HCT116 (cell line): ENCODE measurements around the gene LFNG. TPM values are rescaled to one million over a fixed set of nuclear protein-coding genes. Genes with fewer than 3 reads are reported as not detected.

Source experiments
- ATAC-seq: fragments of 200-7000 bp; cut with Tn5 transposase; 2 replicates; pipeline ENCODE4 v1.9.1; 2020; ENCODE audit warnings: mild to moderate bottlenecking, moderate library complexity
- BruUV-seq: library from RNA; stranded (reverse); fragments of 400-500 nt; replicated peaks from 2 replicates; lab custom pipeline; 2021; lab: Mats Ljungman, UMichigan
- CTCF ChIA-PET: fragments of 300-600 bp; sonication (Branson Sonifier 250); formaldehyde crosslinking; loops from one replicate; lab custom pipeline; 2021; ENCODE audit warnings: antibody characterized with exemption; lab: Charles Lee
- POLR2A ChIA-PET: fragments of 300-600, 350-600 bp; sonication (Branson Sonifier 250); formaldehyde crosslinking; loops from one replicate; lab custom pipeline; 2021; ENCODE audit warnings: antibody characterized with exemption; lab: Charles Lee
- RAD21 ChIA-PET, 2 experiments: fragments of 300-600 bp; sonication (Branson Sonifier 250); formaldehyde crosslinking; loops; one replicate each; lab custom pipeline; 2023; ENCODE audit warnings: low total read pairs in 2 of 2; ENCODE audit not compliant: uncharacterized antibody in 2 of 2, unreplicated experiment in 2 of 2, low non-redundant PET in 1 of 2; lab: Charles Lee
- DNase-seq: peaks from one replicate; pipeline ENCODE4 v3.0.0-alpha.2; 2010; ENCODE audit warnings: low read depth, low spot score
- H2AFZ ChIP-seq: fragments of 200-600 bp; shearing (Covaris generic), sonication (generic); 2 replicates; pipeline ENCODE4 v1.6.1; 2017; ENCODE audit warnings: low read depth, mixed run types, mixed read lengths, antibody characterized with exemption, low read length; ENCODE audit not compliant: poor library complexity, severe bottlenecking
- H3K27ac ChIP-seq: 2 replicates; pipeline ENCODE4 v1.5.1; 2012; ENCODE audit warnings: low read depth, low read length
- H3K27me3 ChIP-seq: fragments of 200-600 bp; sonication (generic); 2 replicates; pipeline ENCODE4 v1.6.1; 2016; ENCODE audit warnings: mixed run types, low read length, mixed read lengths; ENCODE audit not compliant: insufficient read depth
- H3K36me3 ChIP-seq, 2 experiments: fragments of 200-500 bp in 1 of 2; fragments of 200-600 bp in 1 of 2; sonication (Bioruptor generic) in 1 of 2; sonication (generic) in 1 of 2; 2 replicates each; pipeline versions ENCODE4 v1.5.1 to v1.6.1; 2014 to 2016; ENCODE audit warnings: low read length in 2 of 2, inconsistent platforms in 1 of 2, mixed read lengths in 1 of 2, mixed run types in 1 of 2; ENCODE audit not compliant: insufficient read depth in 2 of 2, control insufficient read depth in 1 of 2
- H3K4me1 ChIP-seq, 2 experiments: fragments of 200-600 bp in 1 of 2; sonication (generic) in 1 of 2; 2 replicates each; pipeline versions ENCODE4 v1.5.1 to v1.6.1; 2012 to 2017; ENCODE audit warnings: low read length in 2 of 2, inconsistent platforms in 1 of 2, mild to moderate bottlenecking in 1 of 2, mixed read lengths in 1 of 2, mixed run types in 1 of 2, moderate library complexity in 1 of 2; ENCODE audit not compliant: insufficient read depth in 2 of 2, control insufficient read depth in 1 of 2
- H3K4me2 ChIP-seq: fragments of 200-600 bp; sonication (generic); 2 replicates; pipeline ENCODE4 v1.6.1; 2017; ENCODE audit warnings: mixed run types, low read length, mixed read lengths
- H3K4me3 ChIP-seq, 2 experiments: fragments of 200-600 bp in 1 of 2; sonication (generic) in 1 of 2; replicated peaks in 1 of 2; 2 replicates each; pipeline ENCODE4 v1.5.1; 2011 to 2016; ENCODE audit warnings: low read length in 2 of 2, control low read depth in 1 of 2, low read depth in 1 of 2, mild to moderate bottlenecking in 1 of 2, mixed read lengths in 1 of 2, mixed run types in 1 of 2
- H3K79me2 ChIP-seq: fragments of 200-600 bp; sonication (generic); 2 replicates; pipeline ENCODE4 v1.6.1; 2017; ENCODE audit warnings: mild to moderate bottlenecking, mixed run types, low read length, moderate library complexity, mixed read lengths; ENCODE audit not compliant: insufficient read depth
- H3K9ac ChIP-seq: fragments of 200-600 bp; sonication (generic); 2 replicates; pipeline ENCODE4 v1.6.1; 2016; ENCODE audit warnings: low read length, mixed read lengths
- H3K9me2 ChIP-seq: fragments of 200-600 bp; sonication (generic), shearing (Covaris generic); 2 replicates; pipeline ENCODE4 v1.6.1; 2017; ENCODE audit warnings: mixed run types, mild to moderate bottlenecking, moderate library complexity; ENCODE audit not compliant: insufficient read depth
- H3K9me3 ChIP-seq, 2 experiments: fragments of 200-500 bp in 1 of 2; fragments of 200-600 bp in 1 of 2; sonication (Bioruptor generic) in 1 of 2; sonication (generic) in 1 of 2; 2 replicates each; pipeline ENCODE4 v1.6.1; 2014 to 2017; ENCODE audit warnings: low read length in 2 of 2, mixed read lengths in 2 of 2, inconsistent platforms in 1 of 2, low read depth in 1 of 2, mild to moderate bottlenecking in 1 of 2, mixed run types in 1 of 2, moderate library complexity in 1 of 2; ENCODE audit not compliant: control insufficient read depth in 1 of 2, insufficient read depth in 1 of 2
- H4K20me1 ChIP-seq: fragments of 200-600 bp; sonication (generic), shearing (Covaris generic); 2 replicates; pipeline ENCODE4 v1.6.1; 2017; ENCODE audit warnings: mixed run types, mild to moderate bottlenecking, moderate library complexity; ENCODE audit not compliant: insufficient read depth
- JUND ChIP-seq: IDR thresholded peaks from 2 replicates; pipeline ENCODE4 v1.6.1; 2012
- POLR2A ChIP-seq: IDR thresholded peaks from 2 replicates; pipeline ENCODE4 v1.7.0; 2011; ENCODE audit warnings: borderline replicate concordance; ENCODE audit not compliant: insufficient read depth, insufficient read length; ENCODE audit errors: extremely low read depth
- SIN3A ChIP-seq: IDR thresholded peaks from 2 replicates; pipeline ENCODE4 v1.6.1; 2012; ENCODE audit warnings: low read depth
- SP1 ChIP-seq: IDR thresholded peaks from 2 replicates; pipeline ENCODE4 v1.6.1; 2012; ENCODE audit warnings: low read depth
- TCF7L2 ChIP-seq: IDR thresholded peaks from 2 replicates; pipeline ENCODE4 v1.7.0; 2011; ENCODE audit warnings: borderline replicate concordance, inconsistent platforms; ENCODE audit not compliant: insufficient read depth, insufficient read length; ENCODE audit errors: extremely low read depth
- intact Hi-C: fragments of 100-400 bp; cut with micrococcal nuclease; formaldehyde crosslinking; loops from 2 replicates; pipeline ENCODE4 v1.10.0; 2022
- total RNA-seq: library from RNA; stranded (reverse); gene quantifications from one replicate; pipeline ENCODE4 v1.2.1, GENCODE V29; 2021; ENCODE audit not compliant: unreplicated experiment
- TF ChIP-seq, protein P1 (sequence below): IDR thresholded peaks from 2 replicates; pipeline ENCODE4 v1.6.1; 2011; ENCODE audit warnings: mild to moderate bottlenecking, low read length, moderate library complexity; ENCODE audit not compliant: insufficient replicate concordance; ENCODE audit errors: extremely low read depth
- TF ChIP-seq, protein P2 (sequence below): IDR thresholded peaks from 2 replicates; pipeline ENCODE4 v1.6.1; 2012

The LFNG gene
- total RNA-seq, 1 experiment from 2014 or later = 14.3 TPM

GRCh38 chr7:2525658-2526630, 6.4 kb downstream of the LFNG start:
- Histone ChIP-seq H3K79me2 (0 out of 2 replicates have a peak, but pooled peaks cover 6% of the 10 kb centered on the region), H3K4me3 (no peak overlapping the region), H4K20me1 (no peaks in the 10 kb centered on the region), H3K27ac (no peak overlapping the region; the same call in 1 of the 2 replicates), H3K4me2 (no peak overlapping the region), H3K36me3 (no peaks in the 10 kb centered on the region), H3K4me1 (peaks cover 75 to 86% of the 10 kb centered on the region in 2 experiments), H3K27me3 (no peaks in the 10 kb centered on the region), H2AFZ (no peak overlapping the region), H3K9me2 (no peaks in the 10 kb centered on the region), H3K9me3 (no peaks in the 10 kb centered on the region), H3K9ac (no peak overlapping the region)
- ChIA-PET RAD21 (no interaction called here), CTCF (interaction anchor here (1.1 kb wide), 1 partner anchor 74 kb away, joined by 3 read pairs; no protein-coding TSS in a partner anchor), POLR2A (no interaction called here)
- ATAC-seq = no peak
- TF ChIP-seq SIN3A (no peak), TCF7L2 (no peak), JUND (no peak), SP1 (no peak), POLR2A (no peak)
- TF ChIP-seq, protein P1, sequence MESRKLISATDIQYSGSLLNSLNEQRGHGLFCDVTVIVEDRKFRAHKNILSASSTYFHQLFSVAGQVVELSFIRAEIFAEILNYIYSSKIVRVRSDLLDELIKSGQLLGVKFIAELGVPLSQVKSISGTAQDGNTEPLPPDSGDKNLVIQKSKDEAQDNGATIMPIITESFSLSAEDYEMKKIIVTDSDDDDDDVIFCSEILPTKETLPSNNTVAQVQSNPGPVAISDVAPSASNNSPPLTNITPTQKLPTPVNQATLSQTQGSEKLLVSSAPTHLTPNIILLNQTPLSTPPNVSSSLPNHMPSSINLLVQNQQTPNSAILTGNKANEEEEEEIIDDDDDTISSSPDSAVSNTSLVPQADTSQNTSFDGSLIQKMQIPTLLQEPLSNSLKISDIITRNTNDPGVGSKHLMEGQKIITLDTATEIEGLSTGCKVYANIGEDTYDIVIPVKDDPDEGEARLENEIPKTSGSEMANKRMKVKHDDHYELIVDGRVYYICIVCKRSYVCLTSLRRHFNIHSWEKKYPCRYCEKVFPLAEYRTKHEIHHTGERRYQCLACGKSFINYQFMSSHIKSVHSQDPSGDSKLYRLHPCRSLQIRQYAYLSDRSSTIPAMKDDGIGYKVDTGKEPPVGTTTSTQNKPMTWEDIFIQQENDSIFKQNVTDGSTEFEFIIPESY = no peak
- TF ChIP-seq, protein P2, sequence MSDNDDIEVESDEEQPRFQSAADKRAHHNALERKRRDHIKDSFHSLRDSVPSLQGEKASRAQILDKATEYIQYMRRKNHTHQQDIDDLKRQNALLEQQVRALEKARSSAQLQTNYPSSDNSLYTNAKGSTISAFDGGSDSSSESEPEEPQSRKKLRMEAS = no peak
- BruUV-seq = no TSS peak
- DNase-seq = no peak
- intact Hi-C loops = no loop called here
